ENCODE measurements around the gene ROPN1L.

DNA sequence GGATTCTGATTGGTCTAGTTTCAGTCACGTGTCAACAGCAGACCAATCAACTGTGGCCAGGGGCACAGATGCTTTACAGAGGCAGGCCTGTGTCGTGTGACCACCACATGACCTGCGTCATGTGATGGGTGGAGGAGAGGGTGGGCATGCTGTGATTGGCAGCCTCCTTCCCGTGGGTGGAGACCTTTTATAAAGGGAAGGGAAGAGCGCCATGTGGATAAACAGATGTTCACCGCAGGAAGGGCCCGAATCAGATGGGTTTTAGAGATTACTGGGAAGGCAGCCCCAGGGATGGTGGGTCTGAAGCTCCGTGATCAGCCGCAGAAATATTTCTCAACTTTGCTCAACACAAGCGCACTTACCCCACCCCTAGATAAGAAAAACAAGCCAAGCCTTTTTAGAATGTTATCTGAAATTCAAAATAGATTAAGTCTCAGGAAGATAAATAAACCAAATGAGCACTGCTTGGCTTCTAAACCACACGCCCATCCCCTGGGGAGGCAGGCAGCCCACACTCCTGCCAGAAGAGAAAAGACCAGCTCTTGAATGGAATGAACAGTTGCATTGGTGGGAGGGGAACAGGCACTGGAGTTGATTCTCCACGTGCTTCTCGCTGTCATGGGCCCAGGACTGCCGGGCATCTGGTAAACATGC, 43.6 kb downstream of the ROPN1L start:
- TF ChIP-seq TAF1 (IDR thresholded peaks at IDR 0.05; ENCODE audit: low read depth, low read length) (no peak), POLR2AphosphoS5 (IDR thresholded peaks at IDR 0.05; ENCODE audit: low read depth, low read length) (no peak), POLR2A (IDR thresholded peaks at IDR 0.05; ENCODE audit: low read depth, low read length) (no peak)
